ENCODE results near the gene FBXO17. TPM values are rescaled to one million over a fixed set of nuclear protein-coding genes. Genes with fewer than 3 reads are reported as not detected.

Gene FBXO17
- total and polyA plus RNA-seq, 2 donors (not counting 1 experiment from before 2014, with no cell fraction given), result not detected

- H3K4me3 Mint-ChIP-seq, result no peak overlapping the region
- WGBS (ENCODE audit: insufficient coverage), result 96% methylated on average over 11 of the region's 12 CpGs
- peaks cover 22% of the 10 kb centered on the region for H3K27me3 Mint-ChIP-seq
- H3K79me2 ChIP-seq (ENCODE audit: control insufficient read depth, insufficient read depth, low read length), result no peaks in the 10 kb centered on the region
- TF ChIP-seq CTCF (IDR thresholded peaks at IDR 0.05) (no peak), EZH2 (IDR thresholded peaks at IDR 0.05; ENCODE audit: borderline replicate concordance, insufficient read depth, low read depth, low read length, poor library complexity, severe bottlenecking) (no peak)
- H3K9me3 ChIP-seq (ENCODE audit: control extremely low read depth in 1 of 3, control insufficient read depth in 2 of 3, insufficient read depth in 1 of 3, low read length in 2 of 3), result peaks cover 0 to 17% (median 0%) of the 10 kb centered on the region in 3 donors
- H3K27me3 ChIP-seq (replicated peaks in 1 of 4; ENCODE audit: control extremely low read depth in 1 of 4, control insufficient read depth in 3 of 4, insufficient read depth in 4 of 4, low read length in 3 of 4), result peaks cover 0 to 12% (median 0%) of the 10 kb centered on the region in 4 experiments
- intact Hi-C loops (cut with micrococcal nuclease), result no loop called here
- no peaks in the 10 kb centered on the region for H4K20me1 ChIP-seq (ENCODE audit: control insufficient read depth, insufficient read depth, low read length, poor library complexity, severe bottlenecking)
- no peaks in the 10 kb centered on the region for H3K9me3 Mint-ChIP-seq (ENCODE audit: insufficient read depth)
- no peak overlapping the region for H2AFZ ChIP-seq (ENCODE audit: insufficient read depth, low read depth, low read length, poor library complexity, severe bottlenecking)
- H3K36me3 ChIP-seq (replicated peaks in 1 of 2; ENCODE audit: control extremely low read depth in 1 of 2, control insufficient read depth in 1 of 2, extremely low read depth in 1 of 2, insufficient read depth in 2 of 2, low read length in 1 of 2), result no peaks in the 10 kb centered on the region
- H3K27ac Mint-ChIP-seq, result no peak overlapping the region
- ATAC-seq (ENCODE audit: low read depth) (no peak), DNase-seq (no peak)
- H3K9ac ChIP-seq (ENCODE audit: low read length), result no peak overlapping the region
- no peak overlapping the region for H3K4me2 ChIP-seq (replicated peaks; ENCODE audit: low read depth, low read length, poor library complexity, severe bottlenecking)
- POLR2A ChIA-PET, result no interaction called here
- peaks cover 5% of the 10 kb centered on the region for H3K4me1 Mint-ChIP-seq
- no peak overlapping the region for H3K4me3 ChIP-seq (ENCODE audit: control extremely low read depth in 1 of 5, extremely low read depth in 1 of 5, insufficient read depth in 1 of 5, low read depth in 2 of 5, low read length in 4 of 5)
- H3K27ac ChIP-seq (ENCODE audit: low read length in 2 of 2), result no peak overlapping the region
- H3K4me1 ChIP-seq (ENCODE audit: control insufficient read depth in 2 of 2, insufficient read depth in 2 of 2, low read length in 2 of 2), result peaks cover 5 to 7% of the 10 kb centered on the region in 2 donors
- CTCF ChIA-PET, result interaction anchor here (0.9 to 1.1 kb wide), 2 partner anchors 11 to 12 kb away, joined by 3 read pairs; no protein-coding TSS in a partner anchor
Measured at GRCh38 chr19:38944981-38945506, 30.5 kb downstream of the FBXO17 start.

GRCh38 chr19:38942471-38943181 lies 32.9 kb downstream of the FBXO17 start:
- Histone ChIP-seq H3K27ac (ENCODE audit: low read length in 2 of 2) (no peak overlapping the region), H2AFZ (ENCODE audit: insufficient read depth, low read depth, low read length, poor library complexity, severe bottlenecking) (no peak overlapping the region), H3K9me3 (ENCODE audit: control extremely low read depth in 1 of 3, control insufficient read depth in 2 of 3, insufficient read depth in 1 of 3, low read length in 2 of 3) (peaks cover 0 to 10% (median 0%) of the 10 kb centered on the region in 3 donors), H3K4me1 (ENCODE audit: control insufficient read depth in 2 of 2, insufficient read depth in 2 of 2, low read length in 2 of 2) (no peaks in the 10 kb centered on the region), H3K9ac (ENCODE audit: low read length) (no peak overlapping the region), H3K4me2 (replicated peaks; ENCODE audit: low read depth, low read length, poor library complexity, severe bottlenecking) (no peak overlapping the region), H3K27me3 (replicated peaks in 1 of 4; ENCODE audit: control extremely low read depth in 1 of 4, control insufficient read depth in 3 of 4, insufficient read depth in 4 of 4, low read length in 3 of 4) (no peaks in the 10 kb centered on the region), H3K79me2 (ENCODE audit: control insufficient read depth, insufficient read depth, low read length) (no peaks in the 10 kb centered on the region), H3K36me3 (replicated peaks in 1 of 2; ENCODE audit: control extremely low read depth in 1 of 2, control insufficient read depth in 1 of 2, extremely low read depth in 1 of 2, insufficient read depth in 2 of 2, low read length in 1 of 2) (no peaks in the 10 kb centered on the region), H3K4me3 (ENCODE audit: control extremely low read depth in 1 of 5, extremely low read depth in 1 of 5, insufficient read depth in 1 of 5, low read depth in 2 of 5, low read length in 4 of 5) (no peak overlapping the region), H4K20me1 (ENCODE audit: control insufficient read depth, insufficient read depth, low read length, poor library complexity, severe bottlenecking) (no peaks in the 10 kb centered on the region)
- 94% methylated on average over 14 of the region's 20 CpGs for WGBS (ENCODE audit: insufficient coverage)
- peaks cover 8% of the 10 kb centered on the region for H3K27me3 Mint-ChIP-seq
- H3K4me1 Mint-ChIP-seq, result no peaks in the 10 kb centered on the region
- ChIA-PET POLR2A (no interaction called here), CTCF (no interaction called here)
- TF ChIP-seq CTCF (IDR thresholded peaks at IDR 0.05), result no peak
- no peak for TF ChIP-seq EZH2 (IDR thresholded peaks at IDR 0.05; ENCODE audit: borderline replicate concordance, insufficient read depth, low read depth, low read length, poor library complexity, severe bottlenecking)
- intact Hi-C loops (cut with micrococcal nuclease), result no loop called here
- H3K4me3 Mint-ChIP-seq, result no peak overlapping the region
- ATAC-seq (ENCODE audit: low read depth) (no peak), DNase-seq (no peak)
- H3K27ac Mint-ChIP-seq, result no peak overlapping the region
- H3K9me3 Mint-ChIP-seq (ENCODE audit: insufficient read depth), result no peaks in the 10 kb centered on the region

Data from B cell (primary cell).